Head of caudate nucleus (tissue), 42 donors: ENCODE results near the gene JADE2.
"Not testable (repeated sequence)": the region's sequence is repeated elsewhere in the genome, so short reads cannot be mapped to it uniquely, and the experiment has no call there.

ENCODE experiments used
- DNase-seq, 42 donors: peaks; one replicate each; pipeline versions ENCODE4 v3.0.0 to v3.0.0-alpha.2; 2020 to 2021; ENCODE audit warnings: mixed read lengths in 7 of 42
- intact Hi-C: fragments of 100-400 bp; cut with DNase I; formaldehyde crosslinking; loops from one replicate; pipeline ENCODE4 v1.15.0; 2022

The JADE2 gene

DNA sequence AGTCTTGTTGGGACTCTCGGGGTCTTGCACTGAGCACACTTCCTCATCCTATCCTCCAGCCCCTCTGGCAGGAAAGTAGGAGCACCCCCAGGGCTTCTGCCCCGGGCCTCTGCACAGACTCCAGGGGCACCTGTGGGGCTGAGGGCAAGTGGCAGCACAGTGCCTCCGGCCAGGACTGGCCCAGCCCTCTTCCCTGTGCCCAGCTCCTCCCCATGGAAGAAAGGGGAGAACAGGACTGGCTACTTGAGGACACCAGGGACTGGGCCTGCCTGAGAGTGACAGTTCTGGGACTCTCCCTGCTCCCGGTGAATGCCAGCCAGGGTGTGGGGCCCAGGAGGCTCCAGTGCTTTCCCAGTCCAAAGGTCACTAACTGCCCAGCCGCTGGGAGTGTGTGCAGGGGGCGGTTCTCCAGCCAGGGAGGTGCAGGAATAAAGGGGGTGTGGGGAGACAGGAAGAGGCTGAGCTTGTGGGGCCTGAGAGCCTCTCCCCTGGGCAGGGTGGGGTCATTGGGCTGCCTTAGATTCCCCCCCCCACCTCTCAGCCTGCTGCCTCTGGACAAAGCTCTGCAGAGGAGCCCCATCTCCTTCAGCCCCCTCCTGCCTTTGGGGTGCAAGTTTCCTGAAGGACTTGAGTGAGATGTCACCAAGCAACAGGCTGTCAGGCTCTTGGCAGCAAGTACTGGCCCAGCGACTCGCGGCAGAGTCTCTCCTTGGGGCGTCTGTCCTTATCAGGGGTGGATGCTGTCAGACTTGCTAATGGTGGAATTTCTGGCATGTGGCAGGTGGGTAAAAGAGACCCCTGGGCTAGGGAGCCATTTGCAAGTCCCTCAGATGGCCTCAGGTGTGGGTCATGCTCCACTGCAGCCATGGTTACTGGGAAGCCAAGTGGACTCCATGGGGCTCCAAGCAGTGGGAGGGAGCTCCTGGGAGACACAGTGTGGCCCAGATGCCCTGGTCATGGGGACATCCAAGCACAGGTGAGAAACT, 19.1 kb upstream of the JADE2 start:
- DNase-seq = peak in 13 of 42 donors; percentile 19 to 61 (median 47)
- intact Hi-C loops = no loop called here

DNA sequence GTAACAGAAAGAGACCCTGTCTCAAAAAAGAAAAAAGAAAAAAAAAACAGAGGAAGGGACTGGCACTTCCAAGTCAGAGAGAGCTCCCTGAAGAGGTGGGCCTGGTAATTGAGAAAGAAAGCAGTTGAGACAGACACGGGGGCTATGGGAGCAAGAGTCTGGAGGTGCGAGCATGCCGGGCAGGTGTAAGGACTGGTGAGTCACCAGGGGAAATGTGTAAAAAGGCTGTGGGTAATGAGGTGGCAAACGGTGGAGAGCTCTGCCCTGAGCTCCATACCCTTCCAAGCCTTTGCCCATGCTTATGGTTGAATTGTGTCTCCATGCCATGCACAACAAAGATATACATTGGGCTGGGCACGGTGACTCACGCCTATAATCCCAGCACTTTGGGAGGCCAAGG, 18.0 kb upstream of the JADE2 start:
- intact Hi-C loops = no loop called here
- DNase-seq = no peak

DNA sequence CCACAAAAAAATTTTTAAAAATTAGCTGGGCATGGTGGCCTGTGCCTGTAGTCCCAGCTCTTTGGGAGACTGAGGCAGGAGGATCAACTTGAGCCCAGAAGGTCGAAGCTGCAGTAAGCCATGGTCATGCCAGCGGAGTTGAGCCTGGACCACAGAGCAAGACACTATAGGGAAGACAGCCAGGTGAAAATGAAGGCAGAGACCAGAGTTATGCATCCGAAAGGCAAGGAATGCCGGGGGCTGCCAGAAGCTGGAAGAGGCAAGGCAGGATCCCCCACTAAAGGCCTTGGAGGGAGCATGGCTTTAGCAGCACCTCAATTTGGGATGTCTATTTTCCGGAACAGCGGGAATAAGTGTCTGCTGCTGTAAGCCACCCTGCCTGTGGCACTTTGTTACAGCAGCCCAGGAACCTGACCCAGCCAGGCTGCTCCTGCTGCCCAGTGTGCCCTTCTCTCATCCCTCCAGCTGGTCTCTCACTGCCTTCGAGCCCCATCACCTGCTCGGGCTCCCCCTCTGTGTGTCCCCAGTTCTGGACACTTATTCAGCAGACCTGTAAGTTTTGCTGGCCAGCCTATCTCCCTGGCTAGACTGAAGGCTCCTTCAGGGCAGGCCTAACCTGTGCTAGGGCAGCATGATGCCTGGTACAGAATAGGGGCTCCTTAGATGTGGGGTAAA, 16.8 kb upstream of the JADE2 start:
- intact Hi-C loops = no loop called here
- DNase-seq = no peak

DNA sequence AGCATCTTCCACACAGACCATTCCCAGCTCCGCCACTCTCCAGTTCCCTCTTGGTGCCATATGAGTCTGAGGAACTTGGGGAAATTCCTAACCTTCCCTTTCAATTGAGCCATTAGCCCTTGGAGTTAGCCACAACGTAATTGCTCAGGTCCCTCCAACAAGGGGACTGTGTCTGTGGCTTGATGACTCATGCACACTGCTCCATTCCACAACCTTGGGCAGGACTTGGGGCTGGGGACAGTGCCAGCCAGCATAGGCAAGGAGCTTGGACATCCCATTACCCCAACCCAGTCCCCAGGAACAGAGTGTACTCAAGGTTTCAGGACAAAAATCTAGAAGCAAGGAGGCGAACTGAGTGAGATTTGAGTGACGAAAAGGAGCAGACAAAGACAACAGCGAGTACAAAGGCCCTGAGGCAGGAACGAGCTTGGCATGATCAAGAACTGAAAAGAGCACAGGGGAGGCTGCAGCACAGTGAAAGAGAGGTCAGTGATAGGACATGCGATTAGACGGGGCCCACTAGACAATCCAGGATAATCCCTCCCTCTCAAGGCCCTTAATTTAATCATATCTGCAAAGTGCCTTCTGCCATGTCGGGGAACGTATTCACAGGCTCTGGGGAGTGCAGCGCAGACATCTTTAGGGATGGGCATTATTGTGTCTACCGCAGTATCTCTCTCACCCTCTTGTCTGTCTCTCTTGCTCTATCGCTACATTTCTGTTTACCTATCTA, 16.0 kb upstream of the JADE2 start:
- intact Hi-C loops = no loop called here
- peak in 4 of 42 donors; percentile 36 to 65 (median 58) for DNase-seq

DNA sequence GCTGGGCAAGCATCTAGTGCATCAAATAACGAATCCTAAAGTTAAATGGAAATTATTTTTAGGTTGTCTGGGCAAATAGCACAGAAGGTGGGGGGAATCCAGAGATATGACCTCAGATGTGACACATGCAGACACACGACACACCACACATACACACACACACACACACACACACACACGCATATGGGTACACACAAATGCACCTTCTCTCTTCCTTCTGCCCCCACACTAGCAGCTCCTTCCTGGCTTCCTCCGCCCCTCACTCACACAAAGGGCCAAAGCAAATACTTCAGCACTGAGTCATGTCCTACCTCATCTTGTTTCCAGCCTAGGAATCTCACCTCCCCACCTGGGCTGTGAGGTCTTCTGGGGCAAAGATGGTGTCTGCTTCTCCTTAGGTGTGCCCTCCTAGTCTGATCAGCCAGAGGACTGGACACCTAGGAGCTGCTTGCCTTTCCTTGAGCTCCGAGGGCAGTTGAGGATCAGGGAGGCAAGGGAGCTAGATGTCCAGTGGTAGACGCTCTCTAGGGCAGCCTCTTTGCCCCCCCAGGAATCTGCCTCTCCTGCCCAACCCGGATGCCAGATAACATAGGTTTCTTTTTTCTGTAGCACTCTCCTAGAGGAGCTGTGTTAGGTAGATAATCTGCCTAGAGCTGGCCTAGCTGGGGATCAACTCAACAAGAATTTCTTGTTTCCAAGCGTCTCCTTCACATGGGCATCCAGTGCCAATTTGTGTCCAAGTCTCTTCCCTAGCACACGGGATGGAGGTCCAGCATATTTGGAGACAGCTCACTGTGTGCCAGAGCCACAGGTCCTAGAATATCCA, 14.3 kb upstream of the JADE2 start:
- intact Hi-C loops = no loop called here

DNA sequence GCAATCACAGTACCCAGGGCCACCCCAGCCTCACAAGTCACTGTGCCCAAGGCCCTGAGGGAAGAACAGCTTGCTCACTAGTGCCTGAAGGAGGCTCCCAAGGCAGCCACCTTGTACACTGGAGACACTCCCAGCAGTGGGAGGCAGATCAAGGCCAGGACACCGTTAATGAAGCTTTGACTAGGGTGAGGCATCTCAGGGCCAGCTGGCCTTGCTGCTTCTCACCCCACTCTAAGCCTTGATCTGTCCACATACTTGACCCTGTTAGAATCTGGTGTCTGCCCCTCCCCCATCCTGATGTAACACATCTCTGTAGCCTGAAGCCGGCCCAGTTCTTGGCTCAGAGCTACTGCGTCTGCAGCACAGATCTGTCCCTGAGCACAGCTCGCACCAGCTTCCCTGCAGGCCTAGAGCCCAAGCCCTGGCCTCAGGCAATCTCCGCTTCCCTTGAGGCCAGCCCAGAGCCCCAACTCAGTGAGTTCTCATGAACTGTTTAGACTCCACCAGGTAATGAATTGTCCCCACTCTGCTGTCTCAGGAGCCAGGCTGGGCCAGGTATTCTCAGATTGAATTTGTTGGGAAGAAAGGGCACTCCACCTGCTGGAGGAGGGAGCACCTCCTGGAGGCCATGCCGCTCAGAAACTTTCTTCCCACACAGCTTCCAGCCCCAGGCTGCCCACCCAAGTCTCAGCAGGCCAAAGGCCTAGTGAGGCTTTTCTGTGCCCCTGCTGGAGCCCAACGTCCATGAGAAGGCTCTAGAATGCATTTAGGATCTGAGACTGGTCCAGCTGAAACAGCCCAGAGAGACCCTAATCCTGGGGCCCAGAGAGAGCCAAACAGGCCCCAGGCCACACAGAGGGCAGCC, 13.4 kb upstream of the JADE2 start:
- DNase-seq = peak in 9 of 42 donors; percentile 16 to 59 (median 29)
- intact Hi-C loops = no loop called here

More for the DNA sequence above, 14.3 kb upstream of the JADE2 start:
- DNase-seq = no peak

DNA sequence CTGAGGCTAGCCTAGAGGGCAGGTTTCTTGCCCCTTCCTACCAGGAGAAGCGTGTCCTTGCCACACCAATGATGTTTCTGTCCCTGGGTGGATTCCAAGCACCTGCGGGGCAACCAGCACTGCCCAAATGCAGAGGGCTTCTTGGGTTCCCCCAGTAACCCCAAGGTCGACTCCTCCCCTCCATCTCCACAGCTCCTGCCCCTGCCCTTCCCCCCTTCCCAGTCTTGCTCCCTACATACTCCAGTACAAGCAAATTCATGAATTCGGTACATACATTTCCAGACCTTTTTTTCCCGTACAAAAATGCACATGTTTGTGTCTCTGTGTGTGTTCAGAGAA, 12.8 kb upstream of the JADE2 start:
- intact Hi-C loops = no loop called here
- no peak for DNase-seq

DNA sequence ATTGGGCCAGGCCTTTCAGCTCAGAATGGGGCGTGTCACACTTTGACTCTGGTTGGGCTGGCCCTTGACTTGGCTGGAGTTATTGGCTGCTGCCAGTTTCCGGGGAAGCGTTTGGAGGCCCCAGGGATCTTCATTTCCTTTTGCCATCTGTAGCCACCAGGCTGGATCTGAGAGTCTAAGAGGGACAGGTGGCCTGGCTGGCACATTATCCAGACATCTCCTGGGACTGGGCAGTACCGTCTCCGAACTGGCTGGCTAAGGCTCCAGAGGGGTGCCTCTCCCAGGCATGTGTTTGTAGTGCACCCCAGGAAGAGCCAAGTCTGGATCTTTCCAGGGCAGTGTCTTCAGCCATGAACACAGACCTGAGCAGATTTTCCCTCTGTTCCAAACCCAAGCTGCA, 9.7 kb upstream of the JADE2 start:
- intact Hi-C loops = no loop called here
- DNase-seq = no peak

DNA sequence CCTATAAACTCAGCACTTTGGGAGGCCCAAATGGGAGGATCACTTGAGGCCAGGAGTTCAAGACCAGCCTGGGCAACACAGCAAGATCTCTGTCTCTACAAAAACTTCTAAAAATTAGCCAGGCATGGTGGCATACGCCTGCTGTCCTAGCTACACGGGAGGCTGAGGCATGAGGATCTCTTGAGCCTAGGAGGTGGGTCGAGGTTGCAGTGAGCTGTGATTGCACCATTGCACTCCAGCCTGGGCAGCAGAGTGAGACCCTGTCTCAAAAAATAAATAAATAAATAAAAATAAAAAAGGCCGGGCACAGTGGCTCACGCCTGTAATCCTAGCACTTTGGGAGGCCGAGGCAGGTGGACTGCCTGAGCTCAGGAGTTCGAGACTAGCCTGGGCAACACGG, 8.5 kb upstream of the JADE2 start:
- intact Hi-C loops, DNase-seq: not testable (repeated sequence)

DNA sequence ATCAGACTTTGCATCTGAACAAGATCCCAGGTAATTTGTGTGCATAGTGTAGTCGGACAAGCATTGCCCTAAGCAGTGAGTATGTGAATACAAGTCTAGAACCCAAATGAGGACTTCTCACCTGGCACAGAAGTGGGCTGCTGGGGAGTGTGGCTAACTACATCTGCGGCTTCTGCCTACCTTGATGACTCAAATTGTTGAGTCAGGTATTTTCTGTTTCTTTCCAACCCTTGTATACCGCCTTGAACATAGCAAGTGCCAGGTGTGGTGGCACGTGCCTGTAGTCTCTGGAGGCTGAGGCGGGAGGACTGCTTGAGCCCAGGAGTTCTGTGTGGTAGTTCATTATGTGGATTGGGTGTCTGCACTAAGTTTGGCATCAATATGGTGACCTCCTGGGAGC, 7.9 kb upstream of the JADE2 start:
- DNase-seq = no peak
- intact Hi-C loops = no loop called here

DNA sequence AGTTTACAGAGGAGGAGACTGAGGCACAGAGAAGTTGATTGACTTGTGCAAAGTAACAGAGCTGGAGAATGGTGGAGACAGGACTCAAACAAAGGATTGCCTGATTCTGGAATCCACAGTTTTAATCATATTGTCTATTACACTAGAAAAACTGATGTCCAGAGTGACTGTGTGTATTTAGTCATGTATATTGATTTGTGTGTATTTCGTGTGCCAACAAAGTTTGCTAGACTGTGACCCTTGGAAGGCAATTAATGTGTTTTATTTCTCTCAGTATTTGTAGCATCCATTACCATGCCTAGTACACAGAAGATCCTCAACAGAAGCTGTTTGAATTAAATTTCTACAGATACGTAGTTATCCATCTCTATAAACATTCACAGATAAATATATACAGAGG, 5.5 kb upstream of the JADE2 start:
- intact Hi-C loops = loop anchor here (10.0 kb wide), 1 partner anchor 355 kb away; the partner anchor contains the start of gene TXNDC15
- no peak for DNase-seq

DNA sequence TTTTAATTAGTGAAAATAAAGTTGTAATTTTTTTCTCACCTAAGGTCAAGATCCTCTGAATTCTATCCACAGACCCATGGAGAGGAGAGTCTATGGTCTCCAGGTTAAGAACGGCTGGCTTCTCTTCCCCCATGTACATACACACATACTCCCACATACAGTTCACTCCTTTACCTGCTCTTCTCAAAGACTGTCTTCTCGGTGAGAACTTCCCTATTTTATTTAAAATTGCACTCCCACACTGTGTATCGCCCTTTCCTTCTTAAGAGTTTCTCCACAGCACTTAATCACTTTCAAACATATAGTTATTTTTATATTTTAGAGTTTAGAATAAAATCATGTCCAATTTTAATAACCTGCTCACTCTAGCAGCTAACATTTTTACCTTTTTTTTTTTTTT, 3.6 kb upstream of the JADE2 start:
- intact Hi-C loops = loop anchor here (2.0 to 10.0 kb wide), 2 partner anchors 109 to 353 kb away; partner anchors contain the start of gene TXNDC15
- no peak for DNase-seq

DNA sequence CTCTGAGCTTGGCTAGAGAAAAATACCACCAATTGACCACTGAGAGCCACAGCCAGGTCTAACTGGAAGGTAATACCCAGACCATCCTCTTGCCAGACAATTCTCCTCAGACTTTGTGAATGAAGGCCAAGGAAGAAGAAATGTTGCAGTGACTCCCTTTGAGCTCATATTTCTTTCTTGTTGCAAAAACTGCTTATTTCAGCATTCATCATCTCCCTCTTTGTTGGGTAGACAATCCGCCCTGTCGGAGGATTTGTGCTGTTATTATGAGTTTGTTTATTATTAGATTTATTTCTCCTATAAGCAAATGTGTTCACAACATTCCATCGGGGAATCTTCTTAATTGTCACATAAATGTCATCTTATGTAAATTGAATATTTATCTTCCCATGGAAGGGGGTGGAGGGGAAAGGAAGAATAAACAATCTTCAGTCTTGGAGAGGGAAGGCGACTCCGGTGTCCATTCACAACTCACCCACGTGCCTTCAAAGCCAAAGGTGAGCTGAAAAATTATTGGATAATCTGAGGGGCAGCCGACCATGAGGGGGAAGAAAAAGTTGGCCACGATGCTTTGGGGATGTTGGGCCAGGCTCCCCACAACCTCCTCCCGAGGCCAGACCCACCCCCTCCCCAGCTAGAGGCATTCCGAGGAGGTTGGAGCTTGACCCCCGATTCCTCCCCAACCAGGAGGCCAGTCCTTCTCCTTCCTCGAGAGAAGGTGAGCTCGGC, 1.8 kb upstream of the JADE2 start:
- intact Hi-C loops = loop anchor here (2.0 to 10.0 kb wide), 2 partner anchors 111 to 351 kb away; partner anchors contain the start of gene TXNDC15
- DNase-seq = no peak

DNA sequence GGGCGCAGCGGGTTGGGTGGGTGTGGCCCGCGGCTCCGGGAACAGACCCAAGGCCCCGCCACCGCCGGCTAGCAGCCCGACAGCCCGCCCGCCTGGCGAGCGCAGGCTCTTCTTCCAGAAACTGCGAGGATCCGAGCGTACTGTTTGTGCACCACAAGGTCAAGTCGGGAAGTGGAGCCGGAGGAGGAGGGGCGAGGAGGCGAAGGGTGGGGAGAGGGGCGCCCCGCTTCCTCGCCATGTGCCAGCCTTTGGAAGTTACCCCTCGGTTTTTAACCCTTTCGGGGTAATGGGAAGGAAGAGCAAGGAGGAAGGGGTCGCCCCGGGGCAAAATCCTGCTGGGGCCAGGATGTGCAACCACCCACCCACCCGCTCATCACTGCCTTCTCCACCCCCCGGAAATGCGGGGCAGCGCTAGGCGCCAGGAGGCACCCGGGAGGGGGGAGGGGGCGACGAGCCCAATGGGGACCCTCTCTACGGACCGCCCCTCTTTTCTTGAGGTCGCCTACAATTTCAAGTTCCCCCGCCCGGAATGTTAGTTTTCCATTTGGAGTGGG, 1.1 kb upstream of the JADE2 start:
- intact Hi-C loops = loop anchor here (10.0 kb wide), 1 partner anchor 350 kb away; the partner anchor contains the start of gene TXNDC15
- peak; percentile 62 to 93 (median 82) for DNase-seq

DNA sequence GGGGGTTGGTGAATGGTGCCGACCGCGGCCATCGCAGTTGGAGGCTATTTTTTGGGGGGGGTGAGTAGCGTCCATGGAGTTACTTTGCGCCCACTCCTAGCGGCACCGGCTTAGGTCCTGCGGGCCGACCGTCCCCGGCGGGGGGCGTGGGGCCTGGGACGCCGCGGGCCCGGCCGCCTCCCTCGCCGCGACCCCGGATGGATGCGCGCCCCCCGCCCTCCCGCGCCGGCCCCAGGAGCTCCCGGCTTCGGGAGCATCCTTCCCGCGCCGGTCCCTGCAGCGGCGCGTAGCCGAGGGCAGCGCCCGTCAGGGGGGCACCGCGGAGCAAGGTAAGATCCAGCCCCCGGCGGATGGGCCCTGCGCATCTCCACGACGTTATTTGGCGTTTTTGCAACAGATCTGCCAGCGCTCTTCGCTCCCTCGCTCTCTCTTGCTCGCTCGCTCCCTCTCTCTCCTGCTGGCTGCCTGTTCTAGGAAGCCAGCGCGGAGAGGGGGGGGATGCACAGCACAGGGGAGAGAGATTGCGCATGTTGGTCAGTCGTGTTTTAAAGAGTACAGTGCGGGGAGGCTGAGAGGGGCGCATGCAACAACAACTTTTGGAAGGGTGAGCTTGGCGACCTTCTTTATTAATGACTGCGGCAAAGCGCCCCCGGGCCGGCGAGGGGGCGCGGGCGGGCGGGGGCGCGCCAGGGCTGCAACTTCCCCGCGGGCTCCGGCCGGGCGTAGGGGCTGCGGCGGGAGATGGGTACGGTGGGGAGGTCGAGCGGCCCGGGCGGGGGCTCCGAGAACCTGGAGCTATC, 413 bp downstream of the JADE2 start:
- intact Hi-C loops = loop anchor here (2.0 to 10.0 kb wide), 3 partner anchors 51 to 349 kb away; partner anchors contain the start of genes TXNDC15 and UBE2B

More for the DNA sequence above, 413 bp downstream of the JADE2 start:
- peak; percentile 52 to 91 (median 78) for DNase-seq
